Calu3 (cell line): ENCODE results near the gene GRHL1. TPM values are rescaled to one million over a fixed set of nuclear protein-coding genes. Genes with fewer than 3 reads are reported as not detected.
"Not testable (repeated sequence)": the region's sequence is repeated elsewhere in the genome, so short reads cannot be mapped to it uniquely, and the experiment has no call there.

Source experiments
- BruUV-seq: library from RNA; stranded (reverse); fragments of 400-500 nt; replicated peaks from 2 replicates; lab custom pipeline; 2021; lab: Mats Ljungman, UMichigan
- CTCF ChIA-PET: fragments of 300-600 bp; sonication (Branson Sonifier 250); formaldehyde crosslinking; loops from one replicate; lab custom pipeline; 2022; ENCODE audit warnings: antibody characterized with exemption; lab: Charles Lee
- DNase-seq: peaks from one replicate; pipeline ENCODE4 v3.0.0; 2022
- H3K27ac Mint-ChIP-seq: one replicate; pipeline ENCODE4 v1.8.0; 2022; ENCODE audit warnings: mixed read lengths; ENCODE audit not compliant: unreplicated experiment
- H3K27me3 Mint-ChIP-seq: one replicate; pipeline ENCODE4 v1.8.0; 2022; ENCODE audit warnings: mixed read lengths; ENCODE audit not compliant: unreplicated experiment
- H3K36me3 Mint-ChIP-seq: one replicate; pipeline ENCODE4 v1.8.0; 2022; ENCODE audit warnings: mild to moderate bottlenecking, moderate library complexity, mixed read lengths; ENCODE audit not compliant: insufficient read depth, unreplicated experiment
- H3K4me1 Mint-ChIP-seq: one replicate; pipeline ENCODE4 v1.8.0; 2022; ENCODE audit warnings: mild to moderate bottlenecking, low read depth, mixed read lengths; ENCODE audit not compliant: unreplicated experiment
- H3K4me3 Mint-ChIP-seq: one replicate; pipeline ENCODE4 v1.8.0; 2022; ENCODE audit warnings: mild to moderate bottlenecking, low read depth, moderate library complexity, mixed read lengths; ENCODE audit not compliant: unreplicated experiment
- H3K9me3 Mint-ChIP-seq: one replicate; pipeline ENCODE4 v1.8.0; 2022; ENCODE audit warnings: low read depth, mixed read lengths; ENCODE audit not compliant: unreplicated experiment
- intact Hi-C: fragments of 100-400 bp; cut with micrococcal nuclease; formaldehyde crosslinking; loops from one replicate; pipeline ENCODE4 v1.10.0; 2022; ENCODE audit not compliant: unreplicated experiment
- total RNA-seq: library from RNA; stranded (reverse); gene quantifications from 2 replicates; pipeline ENCODE4 v1.2.3, GENCODE V29; 2022
- TF ChIP-seq, protein P1 (sequence below): fragments of 200-600 bp; IDR thresholded peaks from one replicate; pipeline ENCODE4 v1.8.0; 2022; ENCODE audit warnings: antibody characterized with exemption; ENCODE audit not compliant: unreplicated experiment

The GRHL1 gene
- total RNA-seq, 1 experiment from 2014 or later, result 11.7 TPM

DNA sequence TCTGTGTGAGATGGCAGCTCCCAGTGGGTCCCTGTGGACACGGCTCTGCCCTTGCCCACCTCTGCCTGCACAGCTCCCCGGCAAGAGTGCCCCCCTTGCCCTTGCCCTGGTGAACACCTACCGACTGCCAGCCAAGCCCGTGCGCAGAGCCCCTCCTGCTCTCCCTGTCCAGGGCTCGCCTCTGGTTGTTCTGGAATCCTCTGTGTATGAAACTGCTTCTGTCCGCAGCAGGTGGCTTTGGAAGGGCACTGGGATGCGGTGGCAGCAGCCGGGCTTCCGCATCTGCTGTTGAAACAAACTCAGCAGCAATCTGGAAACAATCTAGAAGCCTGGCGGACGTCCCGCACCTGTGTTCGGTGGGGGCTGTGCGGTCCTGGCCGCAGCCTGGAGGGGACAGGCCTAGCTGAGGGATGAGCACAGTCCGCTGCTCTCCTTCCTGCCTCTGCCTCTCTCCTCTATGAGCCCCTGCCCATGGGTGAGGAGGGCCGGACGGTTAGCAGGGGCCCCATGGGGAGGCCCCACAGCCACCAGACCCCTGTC lies 57.8 kb downstream of the GRHL1 start:
- TF ChIP-seq, protein P1, sequence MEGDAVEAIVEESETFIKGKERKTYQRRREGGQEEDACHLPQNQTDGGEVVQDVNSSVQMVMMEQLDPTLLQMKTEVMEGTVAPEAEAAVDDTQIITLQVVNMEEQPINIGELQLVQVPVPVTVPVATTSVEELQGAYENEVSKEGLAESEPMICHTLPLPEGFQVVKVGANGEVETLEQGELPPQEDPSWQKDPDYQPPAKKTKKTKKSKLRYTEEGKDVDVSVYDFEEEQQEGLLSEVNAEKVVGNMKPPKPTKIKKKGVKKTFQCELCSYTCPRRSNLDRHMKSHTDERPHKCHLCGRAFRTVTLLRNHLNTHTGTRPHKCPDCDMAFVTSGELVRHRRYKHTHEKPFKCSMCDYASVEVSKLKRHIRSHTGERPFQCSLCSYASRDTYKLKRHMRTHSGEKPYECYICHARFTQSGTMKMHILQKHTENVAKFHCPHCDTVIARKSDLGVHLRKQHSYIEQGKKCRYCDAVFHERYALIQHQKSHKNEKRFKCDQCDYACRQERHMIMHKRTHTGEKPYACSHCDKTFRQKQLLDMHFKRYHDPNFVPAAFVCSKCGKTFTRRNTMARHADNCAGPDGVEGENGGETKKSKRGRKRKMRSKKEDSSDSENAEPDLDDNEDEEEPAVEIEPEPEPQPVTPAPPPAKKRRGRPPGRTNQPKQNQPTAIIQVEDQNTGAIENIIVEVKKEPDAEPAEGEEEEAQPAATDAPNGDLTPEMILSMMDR, result no peak
- Mint-ChIP-seq H3K27me3 (no peaks in the 10 kb centered on the region), H3K4me1 (no peaks in the 10 kb centered on the region), H3K4me3 (no peak overlapping the region), H3K9me3 (no peaks in the 10 kb centered on the region), H3K36me3 (no peaks in the 10 kb centered on the region), H3K27ac (no peak overlapping the region)
- BruUV-seq, result no TSS peak
- DNase-seq, result no peak
- intact Hi-C loops, result no loop called here
- CTCF ChIA-PET, result no interaction called here

- no peaks in the 10 kb centered on the region for H3K27me3 Mint-ChIP-seq
- no peak overlapping the region for H3K4me3 Mint-ChIP-seq
- intact Hi-C loops, result no loop called here
- TF ChIP-seq, protein P1, result no peak
- BruUV-seq, result no TSS peak
- no peaks in the 10 kb centered on the region for H3K4me1 Mint-ChIP-seq
- DNase-seq, result no peak
- no peaks in the 10 kb centered on the region for H3K36me3 Mint-ChIP-seq
- no peaks in the 10 kb centered on the region for H3K9me3 Mint-ChIP-seq
- no peak overlapping the region for H3K27ac Mint-ChIP-seq
- CTCF ChIA-PET, result no interaction called here
Observed at GRCh38 chr2:10009811-10010781, 58.6 kb downstream of the GRHL1 start.

DNA sequence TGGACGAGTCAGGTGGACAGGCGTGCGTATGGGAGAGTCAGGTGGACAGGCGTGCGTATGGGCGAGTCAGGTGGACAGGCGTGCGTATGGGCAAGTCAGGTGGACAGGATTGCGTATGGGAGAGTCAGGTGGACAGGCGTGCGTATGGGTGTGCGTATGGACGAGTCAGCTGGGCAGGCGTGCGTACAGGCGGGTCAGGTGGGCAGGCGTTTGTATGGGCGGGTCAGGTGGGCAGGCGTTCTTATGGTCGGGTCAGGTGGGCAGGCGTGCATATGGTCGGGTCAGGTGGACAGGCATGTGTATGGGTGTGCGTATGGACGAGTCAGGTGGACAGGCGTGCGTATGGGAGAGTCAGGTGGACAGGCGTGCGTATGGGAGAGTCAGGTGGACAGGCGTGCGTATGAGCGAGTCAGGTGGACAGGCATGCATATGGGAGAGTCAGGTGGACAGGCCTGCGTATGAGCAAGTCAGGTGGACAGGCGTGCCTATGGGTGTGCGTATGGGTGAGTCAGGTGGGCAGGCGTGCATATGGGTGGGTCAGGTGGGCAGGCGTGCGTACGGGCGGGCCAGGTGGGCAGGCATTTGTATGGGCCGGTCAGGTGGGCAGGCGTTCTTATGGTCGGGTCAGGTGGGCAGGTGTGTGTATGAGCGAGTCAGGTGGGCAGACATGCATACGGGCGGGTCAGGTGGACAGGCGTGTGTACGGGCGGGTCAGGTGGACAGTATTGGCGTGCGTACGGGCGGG lies 59.5 kb downstream of the GRHL1 start:
- BruUV-seq, H3K9me3 Mint-ChIP-seq, intact Hi-C loops, H3K4me3 Mint-ChIP-seq, H3K4me1 Mint-ChIP-seq, DNase-seq, H3K36me3 Mint-ChIP-seq, CTCF ChIA-PET, H3K27me3 Mint-ChIP-seq, H3K27ac Mint-ChIP-seq: not testable (repeated sequence)

DNA sequence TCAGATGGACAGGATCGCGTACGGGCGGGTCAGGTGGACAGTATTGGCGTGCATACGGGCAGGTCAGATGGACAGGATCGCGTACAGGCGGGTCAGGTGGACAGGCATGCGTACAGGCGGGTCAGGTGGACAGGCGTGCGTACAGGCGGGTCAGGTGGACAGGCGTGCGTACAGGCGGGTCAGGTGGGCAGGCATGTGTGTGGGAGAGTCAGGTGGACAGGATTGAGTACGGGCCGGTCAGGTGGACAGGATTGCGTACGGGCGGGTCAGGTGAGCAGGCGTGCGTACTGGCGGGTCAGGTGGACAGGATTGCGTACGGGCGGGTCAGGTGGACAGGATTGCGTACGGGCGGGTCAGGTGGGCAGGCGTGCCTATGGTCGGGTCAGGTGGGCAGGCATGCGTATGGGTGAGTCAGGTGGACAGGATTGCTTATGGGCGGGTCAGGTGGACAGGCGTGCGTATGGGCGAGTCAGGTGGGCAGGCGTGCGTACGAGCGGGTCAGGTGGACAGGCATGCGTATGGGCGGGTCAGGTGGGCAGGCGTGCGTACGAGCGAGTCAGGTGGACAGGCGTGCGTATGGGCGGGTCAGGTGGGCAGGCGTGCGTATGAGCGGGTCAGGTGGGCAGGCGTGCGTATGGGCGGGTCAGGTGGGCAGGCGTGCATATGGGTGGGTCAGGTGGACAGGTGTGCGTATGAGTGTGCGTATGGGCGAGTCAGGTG lies 60.3 kb downstream of the GRHL1 start:
- H3K4me3 Mint-ChIP-seq, H3K4me1 Mint-ChIP-seq, H3K27me3 Mint-ChIP-seq, H3K36me3 Mint-ChIP-seq, H3K9me3 Mint-ChIP-seq, CTCF ChIA-PET, intact Hi-C loops, DNase-seq, BruUV-seq, H3K27ac Mint-ChIP-seq: not testable (repeated sequence)

DNA sequence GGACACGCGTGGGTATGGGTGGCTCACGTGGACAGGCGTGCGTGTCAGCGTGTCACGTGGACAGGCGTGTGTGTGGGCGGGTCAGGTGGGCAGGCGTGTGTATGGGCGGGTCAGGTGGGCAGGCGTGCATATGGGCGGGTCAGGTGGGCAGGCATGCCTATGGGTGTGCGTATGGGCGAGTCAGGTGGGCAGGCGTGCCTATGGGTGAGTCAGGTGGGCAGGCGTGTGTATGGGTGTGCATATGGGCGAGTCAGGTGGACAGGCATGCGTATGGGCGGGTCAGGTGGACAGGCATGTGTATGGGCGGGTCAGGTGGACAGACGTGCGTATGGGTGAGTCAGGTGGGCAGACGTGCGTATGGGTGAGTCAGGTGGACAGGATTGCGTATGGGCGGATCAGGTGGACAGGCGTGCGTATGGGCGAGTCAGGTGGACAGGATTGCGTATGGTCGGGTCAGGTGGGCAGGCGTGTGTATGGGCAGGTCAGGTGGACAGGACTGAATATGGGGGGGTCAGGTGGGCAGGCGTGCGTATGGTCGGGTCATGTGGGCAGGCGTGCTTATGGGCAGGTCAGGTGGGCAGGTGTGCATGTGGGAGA lies 61.0 kb downstream of the GRHL1 start:
- BruUV-seq, H3K9me3 Mint-ChIP-seq, H3K27me3 Mint-ChIP-seq, DNase-seq, intact Hi-C loops, H3K4me3 Mint-ChIP-seq, CTCF ChIA-PET, H3K27ac Mint-ChIP-seq, H3K4me1 Mint-ChIP-seq, H3K36me3 Mint-ChIP-seq: not testable (repeated sequence)
